WTC11 (cell line): Measurements from ENCODE around the gene OSBPL6. TPM values are rescaled to one million over a fixed set of nuclear protein-coding genes. Genes with fewer than 3 reads are reported as not detected.

Source experiments
- ATAC-seq: fragments of 200-7000 bp; cut with Tn5 transposase; 2 replicates; pipeline ENCODE4 v1.10.0; 2021; ENCODE audit warnings: mild to moderate bottlenecking, moderate library complexity
- CTCF ChIA-PET: fragments of 300-600 bp; sonication (Branson Sonifier 250); formaldehyde crosslinking; loops from one replicate; lab custom pipeline; 2021; ENCODE audit warnings: antibody characterized with exemption; lab: Charles Lee
- POLR2A ChIA-PET: fragments of 350-600 bp; sonication (Branson Sonifier 250); formaldehyde crosslinking; loops from one replicate; lab custom pipeline; 2021; ENCODE audit warnings: antibody characterized with exemption; lab: Charles Lee
- DNase-seq: peaks from one replicate; pipeline ENCODE4 v3.0.0; 2021; ENCODE audit warnings: low spot score
- H3K27ac Mint-ChIP-seq: 2 replicates; pipeline ENCODE4 v1.8.0; 2021; ENCODE audit warnings: mixed read lengths
- H3K27me3 Mint-ChIP-seq: 2 replicates; pipeline ENCODE4 v1.8.0; 2021; ENCODE audit warnings: low read depth, mild to moderate bottlenecking, moderate library complexity, mixed read lengths
- H3K36me3 Mint-ChIP-seq: 2 replicates; pipeline ENCODE4 v1.8.0; 2021; ENCODE audit warnings: mixed read lengths
- H3K4me1 Mint-ChIP-seq: 2 replicates; pipeline ENCODE4 v1.8.0; 2022; ENCODE audit warnings: mixed read lengths
- H3K4me3 Mint-ChIP-seq: 2 replicates; pipeline ENCODE4 v1.8.0; 2021; ENCODE audit warnings: mild to moderate bottlenecking, moderate library complexity, mixed read lengths
- H3K9me3 Mint-ChIP-seq: 2 replicates; pipeline ENCODE4 v1.8.0; 2021; ENCODE audit warnings: mixed read lengths
- CTCF ChIP-seq: fragments of 200-600 bp; IDR thresholded peaks from 2 replicates; pipeline ENCODE4 v1.8.0; 2022; ENCODE audit warnings: antibody characterized with exemption
- E2F4 ChIP-seq: sonication (generic); formaldehyde crosslinking; IDR thresholded peaks from 2 replicates; pipeline ENCODE4 v1.8.1; 2022; ENCODE audit warnings: low read depth, mild to moderate bottlenecking, moderate library complexity, missing genetic modification reagents, borderline replicate concordance
- EMX1 ChIP-seq: fragments of 250-450 bp; sonication (Bioruptor Pico); IDR thresholded peaks from 2 replicates; pipeline ENCODE4 v1.8.0; 2021; ENCODE audit warnings: mild to moderate bottlenecking
- ETV6 ChIP-seq: sonication (generic); formaldehyde crosslinking; IDR thresholded peaks from 2 replicates; pipeline ENCODE4 v1.8.1; 2022; ENCODE audit warnings: mild to moderate bottlenecking, missing genetic modification reagents
- GTF2I ChIP-seq: fragments of 250-450 bp; sonication (Bioruptor Pico); conservative IDR thresholded peaks from 2 replicates; pipeline ENCODE4 v1.4.0; 2021; ENCODE audit warnings: mild to moderate bottlenecking
- MYBL2 ChIP-seq: sonication (generic); formaldehyde crosslinking; IDR thresholded peaks from 2 replicates; pipeline ENCODE4 v1.8.1; 2023; ENCODE audit warnings: mild to moderate bottlenecking, moderate library complexity, missing genetic modification reagents
- NFATC4 ChIP-seq: fragments of 250-450 bp; sonication (Bioruptor Pico); IDR thresholded peaks from 2 replicates; pipeline ENCODE4 v1.9.0; 2021; ENCODE audit warnings: mild to moderate bottlenecking
- ZBTB43 ChIP-seq: sonication (generic); formaldehyde crosslinking; IDR thresholded peaks from 2 replicates; pipeline ENCODE4 v1.8.1; 2023; ENCODE audit warnings: mild to moderate bottlenecking, missing genetic modification reagents
- ZNF121 ChIP-seq: sonication (generic); formaldehyde crosslinking; IDR thresholded peaks from 2 replicates; pipeline ENCODE4 v1.8.0; 2023; ENCODE audit warnings: missing genetic modification reagents
- ZNF232 ChIP-seq: sonication (generic); formaldehyde crosslinking; IDR thresholded peaks from 2 replicates; pipeline ENCODE4 v1.8.0; 2022; ENCODE audit warnings: mild to moderate bottlenecking, missing genetic modification reagents
- ZNF317 ChIP-seq: sonication (generic); formaldehyde crosslinking; IDR thresholded peaks from 2 replicates; pipeline ENCODE4 v1.8.1; 2023; ENCODE audit warnings: low read depth, mild to moderate bottlenecking, moderate library complexity, missing genetic modification reagents, borderline replicate concordance
- total RNA-seq: library from RNA; stranded (reverse); gene quantifications from 3 replicates; pipeline ENCODE4 v1.2.3, GENCODE V29; 2021
- TF ChIP-seq, protein P1 (sequence below): sonication (generic); formaldehyde crosslinking; IDR thresholded peaks from 2 replicates; pipeline ENCODE4 v1.8.1; 2022; ENCODE audit warnings: mild to moderate bottlenecking, missing genetic modification reagents, moderate library complexity, borderline replicate concordance
- TF ChIP-seq, protein P2 (sequence below): sonication (generic); formaldehyde crosslinking; IDR thresholded peaks from 2 replicates; pipeline ENCODE4 v1.8.1; 2023; ENCODE audit warnings: mild to moderate bottlenecking, missing genetic modification reagents, moderate library complexity
- TF ChIP-seq, protein P3 (sequence below): sonication (generic); formaldehyde crosslinking; IDR thresholded peaks from 2 replicates; pipeline ENCODE4 v1.8.1; 2022; ENCODE audit warnings: mild to moderate bottlenecking, moderate library complexity, missing genetic modification reagents

Gene OSBPL6
- total RNA-seq, 1 experiment from 2014 or later = 9.2 TPM

- ATAC-seq = no peak
- no peaks in the 10 kb centered on the region for H3K4me1 Mint-ChIP-seq
- no peaks in the 10 kb centered on the region for H3K36me3 Mint-ChIP-seq
- TF ChIP-seq ETV6 (CRISPR knock-in tag) = no peak
- TF ChIP-seq, protein P1, sequence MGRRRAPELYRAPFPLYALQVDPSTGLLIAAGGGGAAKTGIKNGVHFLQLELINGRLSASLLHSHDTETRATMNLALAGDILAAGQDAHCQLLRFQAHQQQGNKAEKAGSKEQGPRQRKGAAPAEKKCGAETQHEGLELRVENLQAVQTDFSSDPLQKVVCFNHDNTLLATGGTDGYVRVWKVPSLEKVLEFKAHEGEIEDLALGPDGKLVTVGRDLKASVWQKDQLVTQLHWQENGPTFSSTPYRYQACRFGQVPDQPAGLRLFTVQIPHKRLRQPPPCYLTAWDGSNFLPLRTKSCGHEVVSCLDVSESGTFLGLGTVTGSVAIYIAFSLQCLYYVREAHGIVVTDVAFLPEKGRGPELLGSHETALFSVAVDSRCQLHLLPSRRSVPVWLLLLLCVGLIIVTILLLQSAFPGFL (CRISPR knock-in tag) = no peak
- TF ChIP-seq, protein P2, sequence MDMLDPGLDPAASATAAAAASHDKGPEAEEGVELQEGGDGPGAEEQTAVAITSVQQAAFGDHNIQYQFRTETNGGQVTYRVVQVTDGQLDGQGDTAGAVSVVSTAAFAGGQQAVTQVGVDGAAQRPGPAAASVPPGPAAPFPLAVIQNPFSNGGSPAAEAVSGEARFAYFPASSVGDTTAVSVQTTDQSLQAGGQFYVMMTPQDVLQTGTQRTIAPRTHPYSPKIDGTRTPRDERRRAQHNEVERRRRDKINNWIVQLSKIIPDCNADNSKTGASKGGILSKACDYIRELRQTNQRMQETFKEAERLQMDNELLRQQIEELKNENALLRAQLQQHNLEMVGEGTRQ (CRISPR knock-in tag) = no peak
- no peak for TF ChIP-seq ZNF317 (CRISPR knock-in tag)
- no peaks in the 10 kb centered on the region for H3K27me3 Mint-ChIP-seq
- no peak overlapping the region for H3K4me3 Mint-ChIP-seq
- no peaks in the 10 kb centered on the region for H3K9me3 Mint-ChIP-seq
- ChIA-PET CTCF (interaction anchor here (1.6 to 1.8 kb wide), 2 partner anchors 19 to 284 kb away, joined by 7 read pairs; partner anchors contain the start of gene RBM45), POLR2A (no interaction called here)
- no peak for DNase-seq
- no peak overlapping the region for H3K27ac Mint-ChIP-seq
Measured at GRCh38 chr2:178395941-178396570, 201.7 kb downstream of the OSBPL6 start.

GRCh38 chr2:178397002-178397605 is 202.8 kb downstream of the OSBPL6 start:
- H3K27ac Mint-ChIP-seq = no peak overlapping the region
- no peaks in the 10 kb centered on the region for H3K4me1 Mint-ChIP-seq
- no peaks in the 10 kb centered on the region for H3K9me3 Mint-ChIP-seq
- no peaks in the 10 kb centered on the region for H3K36me3 Mint-ChIP-seq
- ChIA-PET POLR2A (interaction anchor here (0.6 kb wide), 1 partner anchor 285 kb away, joined by 3 read pairs; the partner anchor contains the start of gene RBM45), CTCF (interaction anchor here (0.6 to 1.1 kb wide), 2 partner anchors 17 to 625 kb away, joined by 3 to 4 read pairs; no protein-coding TSS in a partner anchor)
- DNase-seq (no peak), ATAC-seq (peak; percentile 47)
- H3K27me3 Mint-ChIP-seq = no peaks in the 10 kb centered on the region
- peak; percentile 50 for TF ChIP-seq CTCF
- TF ChIP-seq E2F4 (CRISPR knock-in tag) = no peak
- no peak overlapping the region for H3K4me3 Mint-ChIP-seq

DNA sequence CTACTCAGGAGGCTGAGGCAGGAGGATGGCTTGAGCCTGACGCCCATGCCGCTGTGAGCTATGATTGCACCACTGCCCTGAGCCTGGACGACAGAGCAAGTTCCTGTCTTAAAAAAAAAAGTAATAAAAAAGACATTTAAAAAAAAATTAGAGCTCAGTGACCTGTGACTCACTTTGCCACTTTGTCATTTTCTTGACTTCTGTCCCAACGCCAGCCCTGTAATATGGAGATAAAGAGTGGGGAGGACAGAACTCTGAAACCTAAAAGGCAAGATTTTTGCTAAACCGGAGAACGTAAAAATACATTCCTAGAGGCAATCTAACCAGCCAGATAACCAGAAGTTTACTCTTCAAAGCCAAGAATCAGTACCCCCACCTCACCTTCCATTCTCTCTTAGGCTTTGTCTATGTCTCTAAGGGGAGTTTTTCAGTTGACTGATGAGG is 207.7 kb downstream of the OSBPL6 start:
- ATAC-seq = no peak
- Mint-ChIP-seq H3K4me1 (peaks cover 6% of the 10 kb centered on the region), H3K36me3 (no peaks in the 10 kb centered on the region), H3K9me3 (no peaks in the 10 kb centered on the region), H3K4me3 (no peak overlapping the region), H3K27me3 (no peaks in the 10 kb centered on the region), H3K27ac (no peak overlapping the region)
- POLR2A ChIA-PET = no interaction called here
- CTCF ChIA-PET = interaction anchor here (0.6 to 1.1 kb wide), 4 partner anchors 11 to 290 kb away, joined by 3 read pairs; partner anchors contain the start of gene RBM45
- no peak for DNase-seq
- TF ChIP-seq ZNF232 (CRISPR knock-in tag) = no peak
- TF ChIP-seq ZNF121 (CRISPR knock-in tag) = no peak
- TF ChIP-seq EMX1 = no peak
- no peak for TF ChIP-seq GTF2I (CRISPR knock-in tag)
- TF ChIP-seq MYBL2 (CRISPR knock-in tag) = no peak
- no peak for TF ChIP-seq NFATC4 (CRISPR knock-in tag)
- TF ChIP-seq ZNF317 (CRISPR knock-in tag) = no peak
- TF ChIP-seq, protein P3, sequence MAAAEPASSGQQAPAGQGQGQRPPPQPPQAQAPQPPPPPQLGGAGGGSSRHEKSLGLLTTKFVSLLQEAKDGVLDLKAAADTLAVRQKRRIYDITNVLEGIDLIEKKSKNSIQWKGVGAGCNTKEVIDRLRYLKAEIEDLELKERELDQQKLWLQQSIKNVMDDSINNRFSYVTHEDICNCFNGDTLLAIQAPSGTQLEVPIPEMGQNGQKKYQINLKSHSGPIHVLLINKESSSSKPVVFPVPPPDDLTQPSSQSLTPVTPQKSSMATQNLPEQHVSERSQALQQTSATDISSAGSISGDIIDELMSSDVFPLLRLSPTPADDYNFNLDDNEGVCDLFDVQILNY (CRISPR knock-in tag) = no peak
- no peak for TF ChIP-seq ZBTB43 (CRISPR knock-in tag)
- TF ChIP-seq, protein P2 (CRISPR knock-in tag) = no peak
